NCI-H146 (cell line): Measurements from ENCODE around the gene ATG7.
"Not testable (repeated sequence)": the region's sequence is repeated elsewhere in the genome, so short reads cannot be mapped to it uniquely, and the experiment has no call there.

Experiments
- DNase-seq: peaks from one replicate; lab custom pipeline; 2025; lab: John Stamatoyannopoulos, UW

The ATG7 gene

GRCh38 chr3:11389386-11390268 lies 117.4 kb downstream of the ATG7 start:
- no peak for DNase-seq

- DNase-seq: no peak
Observed at GRCh38 chr3:11390411-11391131, 118.4 kb downstream of the ATG7 start.

- no peak for DNase-seq
Observed at GRCh38 chr3:11391174-11391879, 119.1 kb downstream of the ATG7 start.

- DNase-seq: no peak
Observed at GRCh38 chr3:11392014-11392859, 120.0 kb downstream of the ATG7 start.

GRCh38 chr3:11392860-11393114 lies 120.6 kb downstream of the ATG7 start:
- DNase-seq: no peak

- peak; percentile 62 for DNase-seq
Observed at GRCh38 chr3:11393401-11393800, 121.2 kb downstream of the ATG7 start.

GRCh38 chr3:11394392-11394791 lies 122.2 kb downstream of the ATG7 start:
- no peak for DNase-seq

GRCh38 chr3:11400213-11400612 lies 128.0 kb downstream of the ATG7 start:
- DNase-seq: no peak

GRCh38 chr3:11401434-11401833 lies 129.2 kb downstream of the ATG7 start:
- DNase-seq: no peak

- DNase-seq: no peak
Observed at GRCh38 chr3:11405323-11405722, 133.1 kb downstream of the ATG7 start.

GRCh38 chr3:11407644-11408043 lies 135.4 kb downstream of the ATG7 start:
- no peak for DNase-seq

- DNase-seq: not testable (repeated sequence)
Observed at GRCh38 chr3:11408324-11408859, 136.2 kb downstream of the ATG7 start.

GRCh38 chr3:11410564-11410963 lies 138.4 kb downstream of the ATG7 start:
- no peak for DNase-seq

- no peak for DNase-seq
Observed at GRCh38 chr3:11411956-11412355, 139.8 kb downstream of the ATG7 start.

- DNase-seq: no peak
Observed at GRCh38 chr3:11413071-11413470, 140.9 kb downstream of the ATG7 start.

- DNase-seq: no peak
Observed at GRCh38 chr3:11415099-11415498, 142.9 kb downstream of the ATG7 start.

- DNase-seq: no peak
Observed at GRCh38 chr3:11420066-11420465, 147.9 kb downstream of the ATG7 start.

GRCh38 chr3:11422291-11422690 lies 150.1 kb downstream of the ATG7 start:
- DNase-seq: no peak

- no peak for DNase-seq
Observed at GRCh38 chr3:11423868-11424267, 151.7 kb downstream of the ATG7 start.

- DNase-seq: no peak
Observed at GRCh38 chr3:11424277-11424676, 152.1 kb downstream of the ATG7 start.

- DNase-seq: no peak
Observed at GRCh38 chr3:11430207-11430606, 158.0 kb downstream of the ATG7 start.

- DNase-seq: no peak
Observed at GRCh38 chr3:11430624-11431023, 158.4 kb downstream of the ATG7 start.
